Panc1 (cell line): ENCODE results near the gene VEGFA.

ENCODE experiments used
- POLR2AphosphoS5 ChIP-seq: IDR thresholded peaks from 2 replicates; pipeline ENCODE4 v1.6.1; 2012; ENCODE audit warnings: mild to moderate bottlenecking, low read depth, low read length, moderate library complexity
- REST ChIP-seq, 2 experiments: IDR thresholded peaks; 2 replicates each; pipeline ENCODE4 v1.6.1; 2011 to 2012; ENCODE audit warnings: low read depth in 2 of 2, control low read depth in 1 of 2, low read length in 1 of 2, mild to moderate bottlenecking in 1 of 2, moderate library complexity in 1 of 2; ENCODE audit not compliant: insufficient read depth in 1 of 2
- SIN3A ChIP-seq: IDR thresholded peaks from 2 replicates; pipeline ENCODE4 v1.6.1; 2012; ENCODE audit warnings: low read depth, mild to moderate bottlenecking, low read length, moderate library complexity, borderline replicate concordance; ENCODE audit not compliant: insufficient read depth
- TCF7L2 ChIP-seq: IDR thresholded peaks from 2 replicates; pipeline ENCODE4 v1.6.1; 2011; ENCODE audit warnings: mild to moderate bottlenecking, low read depth, low read length, inconsistent platforms
- TF ChIP-seq, protein P1 (sequence below): fragments of 450-650 bp; IDR thresholded peaks from 2 replicates; pipeline ENCODE4 v1.5.1; 2017; ENCODE audit warnings: mild to moderate bottlenecking

DNA sequence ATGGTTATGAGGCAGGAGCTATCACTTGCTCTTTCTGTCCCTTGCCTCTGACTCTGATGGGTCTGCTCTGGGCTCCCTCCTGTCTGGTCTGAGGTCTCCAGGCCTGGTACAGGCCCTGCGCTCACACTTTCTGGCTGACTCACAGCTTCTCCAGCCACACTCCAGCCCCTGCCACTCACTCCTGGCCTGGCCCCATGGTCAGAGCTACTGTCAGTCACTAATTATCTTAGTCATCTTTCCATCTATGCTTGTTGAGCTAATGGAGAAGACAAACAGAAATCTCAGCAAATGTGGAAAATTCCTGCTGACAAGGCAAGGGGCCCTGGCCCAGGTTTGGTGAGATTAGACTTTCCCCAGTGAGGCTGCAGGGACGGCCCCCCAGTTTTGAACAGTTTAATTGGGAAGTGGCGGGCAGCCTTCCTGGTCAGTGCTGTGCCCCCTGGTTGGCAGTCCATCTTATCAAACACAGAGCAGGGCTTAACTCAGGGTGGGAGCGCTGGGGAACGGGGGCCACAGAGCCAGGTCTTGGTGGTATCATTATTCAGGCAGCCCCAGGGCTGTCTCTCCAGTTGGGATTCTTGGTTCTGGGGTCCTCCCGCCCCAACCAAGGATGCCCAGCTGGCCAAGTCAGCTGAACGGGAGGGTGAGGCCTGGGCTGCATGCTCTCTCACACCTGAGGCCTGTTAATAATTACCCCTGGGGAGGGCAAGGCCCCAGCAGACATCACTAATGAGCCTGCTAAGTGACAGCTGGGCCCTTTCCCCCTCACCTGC lies 63.4 kb downstream of the VEGFA start:
- TF ChIP-seq, protein P1, sequence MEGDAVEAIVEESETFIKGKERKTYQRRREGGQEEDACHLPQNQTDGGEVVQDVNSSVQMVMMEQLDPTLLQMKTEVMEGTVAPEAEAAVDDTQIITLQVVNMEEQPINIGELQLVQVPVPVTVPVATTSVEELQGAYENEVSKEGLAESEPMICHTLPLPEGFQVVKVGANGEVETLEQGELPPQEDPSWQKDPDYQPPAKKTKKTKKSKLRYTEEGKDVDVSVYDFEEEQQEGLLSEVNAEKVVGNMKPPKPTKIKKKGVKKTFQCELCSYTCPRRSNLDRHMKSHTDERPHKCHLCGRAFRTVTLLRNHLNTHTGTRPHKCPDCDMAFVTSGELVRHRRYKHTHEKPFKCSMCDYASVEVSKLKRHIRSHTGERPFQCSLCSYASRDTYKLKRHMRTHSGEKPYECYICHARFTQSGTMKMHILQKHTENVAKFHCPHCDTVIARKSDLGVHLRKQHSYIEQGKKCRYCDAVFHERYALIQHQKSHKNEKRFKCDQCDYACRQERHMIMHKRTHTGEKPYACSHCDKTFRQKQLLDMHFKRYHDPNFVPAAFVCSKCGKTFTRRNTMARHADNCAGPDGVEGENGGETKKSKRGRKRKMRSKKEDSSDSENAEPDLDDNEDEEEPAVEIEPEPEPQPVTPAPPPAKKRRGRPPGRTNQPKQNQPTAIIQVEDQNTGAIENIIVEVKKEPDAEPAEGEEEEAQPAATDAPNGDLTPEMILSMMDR, result no peak
- TF ChIP-seq POLR2AphosphoS5 (no peak), REST (IDR thresholded peaks at IDR 0.05; ENCODE audit: insufficient read depth in 1 of 2, low read depth in 2 of 2, low read length in 1 of 2) (no peak), SIN3A (no peak), TCF7L2 (no peak)
